CD14-positive monocyte (primary cell): ENCODE measurements around the gene RPL35A. TPM values are rescaled to one million over a fixed set of nuclear protein-coding genes. Genes with fewer than 3 reads are reported as not detected.
A peak's percentile ranks its signal among the peaks of the same experiment; 100 is the strongest.

Experiments
- DNase-seq, 3 donors: peaks; one replicate each; pipeline ENCODE4 v3.0.0-alpha.2; 2011 to 2022
- H2AFZ ChIP-seq: 2 replicates; pipeline ENCODE4 v1.6.0; 2012; ENCODE audit warnings: mild to moderate bottlenecking, low read depth, low read length, inconsistent platforms; ENCODE audit not compliant: insufficient read depth, poor library complexity, severe bottlenecking
- H3K27ac ChIP-seq, 2 donors: 1 replicate in 1 of 2; 2 replicates in 1 of 2; pipeline ENCODE4 v1.5.1; 2012 to 2013; ENCODE audit warnings: low read length in 2 of 2, control low read depth in 1 of 2, inconsistent platforms in 1 of 2, low read depth in 1 of 2, mild to moderate bottlenecking in 1 of 2
- H3K27me3 ChIP-seq, 2 donors: one replicate each; pipeline versions ENCODE4 v1.6.0 to v1.6.1; 2011 to 2013; ENCODE audit warnings: low read length in 2 of 2; ENCODE audit not compliant: control insufficient read depth in 2 of 2, insufficient read depth in 2 of 2
- H3K36me3 ChIP-seq, 2 donors: replicated peaks in 1 of 2; 1 replicate in 1 of 2; 2 replicates in 1 of 2; pipeline versions ENCODE4 v1.5.1 to v1.6.1; 2012 to 2013; ENCODE audit warnings: low read length in 2 of 2, control low read depth in 1 of 2, inconsistent platforms in 1 of 2, mild to moderate bottlenecking in 1 of 2; ENCODE audit not compliant: insufficient read depth in 2 of 2, control insufficient read depth in 1 of 2
- H3K4me1 ChIP-seq, 2 donors: 1 replicate in 1 of 2; 2 replicates in 1 of 2; pipeline versions ENCODE4 v1.5.1 to v1.6.1; 2012 to 2013; ENCODE audit warnings: low read length in 2 of 2, control low read depth in 1 of 2, inconsistent platforms in 1 of 2, mild to moderate bottlenecking in 1 of 2, moderate library complexity in 1 of 2; ENCODE audit not compliant: insufficient read depth in 2 of 2, control insufficient read depth in 1 of 2
- H3K4me2 ChIP-seq: replicated peaks from 2 replicates; pipeline ENCODE3; 2012; ENCODE audit warnings: low read length, moderate library complexity, mild to moderate bottlenecking; ENCODE audit not compliant: poor library complexity, severe bottlenecking; ENCODE audit errors: extremely low read depth
- H3K4me3 ChIP-seq, 3 experiments: fragments of 200-600 bp in 1 of 3; sonication (generic) in 1 of 3; replicated peaks in 1 of 3; 1 replicate in 2 of 3; 2 replicates in 1 of 3; pipeline ENCODE4 v1.5.1; 2011 to 2013; ENCODE audit warnings: low read length in 3 of 3, mild to moderate bottlenecking in 3 of 3, control low read depth in 2 of 3, low read depth in 2 of 3, inconsistent platforms in 1 of 3, moderate library complexity in 1 of 3
- H3K79me2 ChIP-seq: 2 replicates; pipeline ENCODE4 v1.6.0; 2012; ENCODE audit warnings: mild to moderate bottlenecking, control low read depth, inconsistent platforms, low read length, moderate library complexity; ENCODE audit not compliant: insufficient read depth
- H3K9ac ChIP-seq: 2 replicates; pipeline ENCODE4 v1.6.0; 2017; ENCODE audit warnings: low read length, mild to moderate bottlenecking; ENCODE audit not compliant: insufficient read depth, poor library complexity, severe bottlenecking
- H3K9me3 ChIP-seq, 2 donors: replicated peaks in 1 of 2; 1 replicate in 1 of 2; 2 replicates in 1 of 2; pipeline versions ENCODE4 v1.5.1 to v1.6.1; 2012 to 2013; ENCODE audit warnings: low read length in 2 of 2, control low read depth in 1 of 2; ENCODE audit not compliant: control insufficient read depth in 1 of 2, insufficient read depth in 1 of 2
- H4K20me1 ChIP-seq: 2 replicates; pipeline ENCODE4 v1.6.0; 2012; ENCODE audit warnings: mild to moderate bottlenecking, low read length, control low read depth, moderate library complexity; ENCODE audit not compliant: insufficient read depth
- H3K27ac Mint-ChIP-seq, 7 donors: one replicate each; pipeline ENCODE4 v1.8.0; 2020; ENCODE audit warnings: mild to moderate bottlenecking in 7 of 7, mixed read lengths in 7 of 7, moderate library complexity in 6 of 7, inconsistent platforms in 2 of 7
- H3K27me3 Mint-ChIP-seq, 3 donors: one replicate each; pipeline ENCODE4 v1.8.0; 2021 to 2022; ENCODE audit warnings: low read depth in 3 of 3, mild to moderate bottlenecking in 3 of 3, mixed read lengths in 3 of 3, moderate library complexity in 3 of 3, inconsistent platforms in 1 of 3
- H3K36me3 Mint-ChIP-seq, 2 donors: one replicate each; pipeline ENCODE4 v1.8.0; 2020; ENCODE audit warnings: mixed read lengths in 2 of 2, inconsistent platforms in 1 of 2, mild to moderate bottlenecking in 1 of 2
- H3K4me1 Mint-ChIP-seq: one replicate; pipeline ENCODE4 v1.8.0; 2020; ENCODE audit warnings: mild to moderate bottlenecking, mixed read lengths
- H3K4me3 Mint-ChIP-seq, 2 donors: one replicate each; pipeline ENCODE4 v1.8.0; 2020; ENCODE audit warnings: mild to moderate bottlenecking in 2 of 2, mixed read lengths in 2 of 2, moderate library complexity in 1 of 2
- H3K9me3 Mint-ChIP-seq, 7 donors: one replicate each; pipeline ENCODE4 v1.8.0; 2020 to 2022; ENCODE audit warnings: mixed read lengths in 7 of 7, mild to moderate bottlenecking in 6 of 7, moderate library complexity in 6 of 7, inconsistent platforms in 2 of 7
- WGBS: methylation state at CpG from one replicate; pipeline ENCODE4 v1.1.5; 2013; ENCODE audit warnings: missing lambda C conversion rate; ENCODE audit not compliant: insufficient coverage; 5-methylcytosine and 5-hydroxymethylcytosine counted together
- intact Hi-C, 2 donors: fragments of 100-400 bp; cut with micrococcal nuclease; formaldehyde crosslinking; loops; one replicate each; pipeline versions ENCODE4 v1.15.0 to v1.15.1; 2023
- polyA plus RNA-seq, 3 donors: library from polyadenylated mRNA; depleted of rRNA in 1 of 3; unstranded in 2 of 3; stranded (reverse) in 1 of 3; fragments of 300-500 nt in 2 of 3; fragments of >200 nt in 1 of 3; fragmentation: Illumina TruSeq in 2 of 3; gene quantifications; 1 replicate in 2 of 3; 2 replicates in 1 of 3; pipeline ENCODE4 v1.2.3, GENCODE V29; 2012 to 2021
- TF ChIP-seq, protein P1 (sequence below): fragments of 200-600 bp; IDR thresholded peaks from one replicate; pipeline ENCODE4 v1.8.0; 2022; ENCODE audit warnings: antibody characterized with exemption, mild to moderate bottlenecking

RPL35A gene
- polyA plus RNA-seq, 3 donors: 882 to 1,113 (median 975) TPM

DNA sequence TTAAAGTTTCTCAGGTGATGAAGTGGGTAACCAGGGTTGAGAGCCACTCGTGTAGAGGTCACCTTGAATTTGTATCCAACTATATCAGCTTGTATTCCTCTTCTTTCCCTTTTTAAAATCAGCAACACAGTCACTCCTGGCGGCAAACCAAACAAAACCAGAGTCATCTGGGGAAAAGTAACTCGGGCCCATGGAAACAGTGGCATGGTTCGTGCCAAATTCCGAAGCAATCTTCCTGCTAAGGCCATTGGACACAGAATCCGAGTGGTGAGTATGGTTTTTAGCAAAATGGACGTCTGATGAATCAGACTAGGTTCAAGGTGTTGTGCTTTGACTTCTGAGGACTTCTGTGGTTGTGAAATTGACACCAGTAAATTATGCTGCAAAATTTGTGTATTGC lies 3.9 kb downstream of the RPL35A start:
- peak overlapping the region in 1 of 7 donors; percentile 39 for H3K27ac Mint-ChIP-seq
- no peak overlapping the region for H3K27ac ChIP-seq
- peaks cover 55% of the 10 kb centered on the region for H3K79me2 ChIP-seq
- TF ChIP-seq, protein P1, sequence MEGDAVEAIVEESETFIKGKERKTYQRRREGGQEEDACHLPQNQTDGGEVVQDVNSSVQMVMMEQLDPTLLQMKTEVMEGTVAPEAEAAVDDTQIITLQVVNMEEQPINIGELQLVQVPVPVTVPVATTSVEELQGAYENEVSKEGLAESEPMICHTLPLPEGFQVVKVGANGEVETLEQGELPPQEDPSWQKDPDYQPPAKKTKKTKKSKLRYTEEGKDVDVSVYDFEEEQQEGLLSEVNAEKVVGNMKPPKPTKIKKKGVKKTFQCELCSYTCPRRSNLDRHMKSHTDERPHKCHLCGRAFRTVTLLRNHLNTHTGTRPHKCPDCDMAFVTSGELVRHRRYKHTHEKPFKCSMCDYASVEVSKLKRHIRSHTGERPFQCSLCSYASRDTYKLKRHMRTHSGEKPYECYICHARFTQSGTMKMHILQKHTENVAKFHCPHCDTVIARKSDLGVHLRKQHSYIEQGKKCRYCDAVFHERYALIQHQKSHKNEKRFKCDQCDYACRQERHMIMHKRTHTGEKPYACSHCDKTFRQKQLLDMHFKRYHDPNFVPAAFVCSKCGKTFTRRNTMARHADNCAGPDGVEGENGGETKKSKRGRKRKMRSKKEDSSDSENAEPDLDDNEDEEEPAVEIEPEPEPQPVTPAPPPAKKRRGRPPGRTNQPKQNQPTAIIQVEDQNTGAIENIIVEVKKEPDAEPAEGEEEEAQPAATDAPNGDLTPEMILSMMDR: no peak
- no peaks in the 10 kb centered on the region for H3K9me3 Mint-ChIP-seq
- H3K4me3 ChIP-seq: no peak overlapping the region
- peaks cover 60% of the 10 kb centered on the region for H4K20me1 ChIP-seq
- H3K9me3 ChIP-seq: no peaks in the 10 kb centered on the region
- peaks cover 41 to 62% of the 10 kb centered on the region in 2 donors for H3K36me3 Mint-ChIP-seq
- no peak overlapping the region for H3K9ac ChIP-seq
- 86% methylated on average over 5 of the region's 7 CpGs for WGBS
- H3K4me1 ChIP-seq: peaks cover 43 to 56% of the 10 kb centered on the region in 2 donors
- intact Hi-C loops: no loop called here
- H3K27me3 Mint-ChIP-seq: no peaks in the 10 kb centered on the region
- no peak for DNase-seq
- H3K4me2 ChIP-seq: no peak overlapping the region
- H3K4me1 Mint-ChIP-seq: peaks cover 53% of the 10 kb centered on the region
- peaks cover 49 to 57% of the 10 kb centered on the region in 2 donors for H3K36me3 ChIP-seq
- H3K4me3 Mint-ChIP-seq: no peak overlapping the region
- H3K27me3 ChIP-seq: no peaks in the 10 kb centered on the region
- no peak overlapping the region for H2AFZ ChIP-seq

- TF ChIP-seq, protein P1: no peak
- no peaks in the 10 kb centered on the region for H3K9me3 ChIP-seq
- peaks cover 49 to 57% of the 10 kb centered on the region in 2 donors for H3K4me1 ChIP-seq
- H3K4me2 ChIP-seq: no peak overlapping the region
- no peak for DNase-seq
- no peak overlapping the region for H3K9ac ChIP-seq
- H3K4me3 ChIP-seq: no peak overlapping the region
- Mint-ChIP-seq H3K4me1 (peaks cover 56% of the 10 kb centered on the region), H3K27me3 (no peaks in the 10 kb centered on the region), H3K36me3 (peaks cover 41 to 60% of the 10 kb centered on the region in 2 donors), H3K27ac (peak overlapping the region in 3 of 7 donors; percentile 6 to 75 (median 25)), H3K4me3 (no peak overlapping the region), H3K9me3 (peaks cover 0 to 2% (median 0%) of the 10 kb centered on the region in 7 donors)
- H4K20me1 ChIP-seq: peaks cover 56% of the 10 kb centered on the region
- peaks cover 49 to 57% of the 10 kb centered on the region in 2 donors for H3K36me3 ChIP-seq
- peak overlapping the region in 1 of 2 donors; percentile 11 for H3K27ac ChIP-seq
- intact Hi-C loops: no loop called here
- peaks cover 48% of the 10 kb centered on the region for H3K79me2 ChIP-seq
- H2AFZ ChIP-seq: no peak overlapping the region
- WGBS: 94% methylated on average over 3 of the region's 4 CpGs
- no peaks in the 10 kb centered on the region for H3K27me3 ChIP-seq
Measured at GRCh38 chr3:197955892-197956477, 6.0 kb downstream of the RPL35A start.
